ENCODE results near the gene BEST4.

BEST4 gene

GRCh38 chr1:44822131-44822701 lies 34.2 kb upstream of the BEST4 start:
- TF ChIP-seq CTCF (IDR thresholded peaks at IDR 0.05), result no peak

- no peak for TF ChIP-seq CTCF (IDR thresholded peaks at IDR 0.05)
Measured at GRCh38 chr1:44821240-44821715, 33.3 kb upstream of the BEST4 start.

- no peak for TF ChIP-seq CTCF (IDR thresholded peaks at IDR 0.05)
Measured at GRCh38 chr1:44820328-44821239, 32.6 kb upstream of the BEST4 start.

- no peak for TF ChIP-seq CTCF (IDR thresholded peaks at IDR 0.05)
Measured at GRCh38 chr1:44819608-44820327, 31.8 kb upstream of the BEST4 start.

- TF ChIP-seq CTCF (IDR thresholded peaks at IDR 0.05), result peak; percentile 12; the same call in 1 of the 2 replicates
Measured at GRCh38 chr1:44819196-44819607, 31.2 kb upstream of the BEST4 start.

GRCh38 chr1:44817771-44818495 lies 30.0 kb upstream of the BEST4 start:
- TF ChIP-seq CTCF (IDR thresholded peaks at IDR 0.05), result no peak

- no peak for TF ChIP-seq CTCF (IDR thresholded peaks at IDR 0.05)
Measured at GRCh38 chr1:44817307-44817706, 29.3 kb upstream of the BEST4 start.
